Mesenchymal stem cell (in vitro differentiated cells and primary cell): ENCODE measurements around the gene CEP85L.

Experiments used
- DNase-seq: peaks from one replicate; pipeline ENCODE4 v3.0.0-alpha.2; 2013
- H2AFZ ChIP-seq: one replicate; pipeline ENCODE4 v1.6.1; 2013; ENCODE audit warnings: low read depth, mild to moderate bottlenecking, control low read depth, inconsistent platforms, low read length, moderate library complexity
- H2AK5ac ChIP-seq: 2 replicates; pipeline ENCODE4 v1.6.1; 2013; ENCODE audit warnings: low read length, moderate library complexity, mild to moderate bottlenecking, inconsistent platforms; ENCODE audit not compliant: severe bottlenecking
- H2BK120ac ChIP-seq: one replicate; pipeline ENCODE4 v1.6.1; 2013; ENCODE audit warnings: low read depth, mild to moderate bottlenecking, inconsistent platforms, low read length, moderate library complexity
- H2BK12ac ChIP-seq, 2 experiments: one replicate each; pipeline ENCODE4 v1.6.1; 2013; ENCODE audit warnings: inconsistent platforms in 2 of 2, low read length in 2 of 2, mild to moderate bottlenecking in 2 of 2, moderate library complexity in 2 of 2, control low read depth in 1 of 2
- H2BK15ac ChIP-seq: one replicate; pipeline ENCODE4 v1.6.1; 2013; ENCODE audit warnings: mild to moderate bottlenecking, low read depth, inconsistent platforms; ENCODE audit not compliant: poor library complexity, severe bottlenecking
- H2BK5ac ChIP-seq: 2 replicates; pipeline ENCODE4 v1.6.1; 2013; ENCODE audit warnings: low read depth, mild to moderate bottlenecking, low read length, control low read depth, inconsistent platforms; ENCODE audit not compliant: poor library complexity, severe bottlenecking
- H3K14ac ChIP-seq, 2 experiments: one replicate each; pipeline ENCODE4 v1.6.1; 2013; ENCODE audit warnings: inconsistent platforms in 2 of 2, low read length in 2 of 2, control low read depth in 1 of 2, mild to moderate bottlenecking in 1 of 2, moderate library complexity in 1 of 2
- H3K18ac ChIP-seq, 2 experiments: one replicate each; pipeline ENCODE4 v1.6.1; 2013; ENCODE audit warnings: inconsistent platforms in 2 of 2, low read length in 2 of 2, control low read depth in 1 of 2, low read depth in 1 of 2, mild to moderate bottlenecking in 1 of 2
- H3K23ac ChIP-seq, 2 experiments: one replicate each; pipeline ENCODE4 v1.6.1; 2013; ENCODE audit warnings: inconsistent platforms in 2 of 2, low read length in 2 of 2, mild to moderate bottlenecking in 2 of 2, moderate library complexity in 2 of 2, control low read depth in 1 of 2
- H3K27ac ChIP-seq: 2 replicates; pipeline ENCODE4 v1.5.1; 2013; ENCODE audit warnings: mild to moderate bottlenecking, moderate library complexity, low read length, control low read depth, inconsistent platforms; ENCODE audit not compliant: poor library complexity, severe bottlenecking
- H3K27me3 ChIP-seq, 2 experiments: 2 replicates each; pipeline versions ENCODE4 v1.6.1 to v1.7.0; 2013; ENCODE audit warnings: low read length in 2 of 2, mild to moderate bottlenecking in 2 of 2, moderate library complexity in 2 of 2, control low read depth in 1 of 2, inconsistent platforms in 1 of 2; ENCODE audit not compliant: control insufficient read depth in 1 of 2, insufficient read depth in 1 of 2
- H3K36me3 ChIP-seq, 2 experiments: 2 replicates each; pipeline versions ENCODE4 v1.6.1 to v1.7.0; 2013; ENCODE audit warnings: low read length in 2 of 2, control low read depth in 1 of 2, inconsistent platforms in 1 of 2, low read depth in 1 of 2, mild to moderate bottlenecking in 1 of 2; ENCODE audit not compliant: insufficient read depth in 2 of 2, control insufficient read depth in 1 of 2
- H3K4ac ChIP-seq, 2 experiments: one replicate each; pipeline ENCODE4 v1.6.1; 2013; ENCODE audit warnings: inconsistent platforms in 2 of 2, low read length in 2 of 2, mild to moderate bottlenecking in 2 of 2, moderate library complexity in 2 of 2, control low read depth in 1 of 2, low read depth in 1 of 2
- H3K4me1 ChIP-seq: 2 replicates; pipeline ENCODE4 v1.6.1; 2013; ENCODE audit warnings: low read depth, low read length, control low read depth; ENCODE audit not compliant: control insufficient read depth, insufficient read depth
- H3K4me2 ChIP-seq: 2 replicates; pipeline ENCODE4 v1.6.1; 2013; ENCODE audit warnings: low read length, mild to moderate bottlenecking, inconsistent platforms; ENCODE audit not compliant: poor library complexity, severe bottlenecking
- H3K4me3 ChIP-seq, 2 experiments: 2 replicates each; pipeline versions ENCODE4 v1.5.1 to v1.7.0; 2013; ENCODE audit warnings: low read length in 2 of 2, mild to moderate bottlenecking in 2 of 2, control low read depth in 1 of 2, low read depth in 1 of 2; ENCODE audit not compliant: insufficient read depth in 1 of 2
- H3K79me1 ChIP-seq: replicated peaks from 2 replicates; pipeline ENCODE4 v1.6.1; 2013; ENCODE audit warnings: mild to moderate bottlenecking, control low read depth, low read length, inconsistent platforms; ENCODE audit not compliant: poor library complexity, severe bottlenecking
- H3K9ac ChIP-seq: 2 replicates; pipeline ENCODE4 v1.7.0; 2013; ENCODE audit warnings: mild to moderate bottlenecking, low read length, moderate library complexity
- H3K9me3 ChIP-seq: 2 replicates; pipeline ENCODE4 v1.7.0; 2013; ENCODE audit warnings: mild to moderate bottlenecking, low read length; ENCODE audit not compliant: control insufficient read depth
- H4K8ac ChIP-seq: one replicate; pipeline ENCODE4 v1.6.1; 2013; ENCODE audit warnings: inconsistent platforms, mild to moderate bottlenecking, low read length, moderate library complexity
- H4K91ac ChIP-seq: one replicate; pipeline ENCODE4 v1.6.1; 2013; ENCODE audit warnings: mild to moderate bottlenecking, low read length, inconsistent platforms
- WGBS: methylation state at CpG from one replicate; pipeline ENCODE4 v1.1.7; 2013; ENCODE audit warnings: mixed read lengths; 5-methylcytosine and 5-hydroxymethylcytosine counted together

Gene CEP85L

GRCh38 chr6:118511930-118512715 is 139.3 kb downstream of the CEP85L start:
- Histone ChIP-seq H3K9ac (no peak overlapping the region), H4K91ac (no peak overlapping the region), H3K27ac (no peak overlapping the region), H3K9me3 (no peaks in the 10 kb centered on the region), H3K36me3 (peaks cover 0 to 6% of the 10 kb centered on the region in 2 experiments), H3K14ac (no peak overlapping the region), H2BK120ac (no peak overlapping the region), H3K79me1 (peaks cover 8% of the 10 kb centered on the region), H4K8ac (no peak overlapping the region), H3K4me2 (no peak overlapping the region), H2BK5ac (no peak overlapping the region), H3K4me3 (no peak overlapping the region), H3K27me3 (no peaks in the 10 kb centered on the region), H3K4me1 (no peaks in the 10 kb centered on the region), H2BK15ac (no peak overlapping the region), H2BK12ac (no peak overlapping the region), H3K18ac (peak overlapping the region in 1 of 2 experiments; percentile 43), H2AFZ (no peak overlapping the region), H2AK5ac (no peak overlapping the region), H3K4ac (peak overlapping the region in 1 of 2 experiments; percentile 75), H3K23ac (no peak overlapping the region)
- 94% methylated on average over 4 of the region's 4 CpGs for WGBS
- no peak for DNase-seq

GRCh38 chr6:118509009-118509617 is 142.3 kb downstream of the CEP85L start:
- no peak overlapping the region for H2BK5ac ChIP-seq
- H3K23ac ChIP-seq = no peak overlapping the region
- H3K18ac ChIP-seq = no peak overlapping the region
- H3K4me3 ChIP-seq = no peak overlapping the region
- peaks cover 0 to 14% of the 10 kb centered on the region in 2 experiments for H3K36me3 ChIP-seq
- no peaks in the 10 kb centered on the region for H3K27me3 ChIP-seq
- H3K4me1 ChIP-seq = no peaks in the 10 kb centered on the region
- WGBS = 7% methylated on average over 1 of the region's 3 CpGs
- no peak overlapping the region for H2BK12ac ChIP-seq
- no peak overlapping the region for H2BK120ac ChIP-seq
- no peak overlapping the region for H3K27ac ChIP-seq
- no peak overlapping the region for H3K9ac ChIP-seq
- no peaks in the 10 kb centered on the region for H3K9me3 ChIP-seq
- DNase-seq = peak; percentile 37
- H2AK5ac ChIP-seq = no peak overlapping the region
- no peak overlapping the region for H2BK15ac ChIP-seq
- no peak overlapping the region for H3K4ac ChIP-seq
- H3K14ac ChIP-seq = no peak overlapping the region
- H4K8ac ChIP-seq = no peak overlapping the region
- no peak overlapping the region for H4K91ac ChIP-seq
- H2AFZ ChIP-seq = no peak overlapping the region
- H3K79me1 ChIP-seq = peaks cover 9% of the 10 kb centered on the region
- H3K4me2 ChIP-seq = no peak overlapping the region

- Histone ChIP-seq H2BK15ac (no peak overlapping the region), H3K14ac (no peak overlapping the region), H2BK12ac (no peak overlapping the region), H3K36me3 (peaks cover 0 to 17% of the 10 kb centered on the region in 2 experiments), H2AK5ac (no peak overlapping the region), H3K4me1 (no peaks in the 10 kb centered on the region), H2BK120ac (no peak overlapping the region), H4K8ac (no peak overlapping the region), H3K4me3 (no peak overlapping the region), H3K9ac (no peak overlapping the region), H4K91ac (no peak overlapping the region), H3K27me3 (no peaks in the 10 kb centered on the region), H3K9me3 (no peaks in the 10 kb centered on the region), H3K18ac (no peak overlapping the region), H3K4ac (no peak overlapping the region), H3K27ac (no peak overlapping the region), H3K4me2 (no peak overlapping the region), H3K23ac (no peak overlapping the region), H2BK5ac (no peak overlapping the region), H3K79me1 (peaks cover 9% of the 10 kb centered on the region), H2AFZ (no peak overlapping the region)
- no peak for DNase-seq
- 86% methylated on average over 1 of the region's 1 CpG for WGBS
These were observed 143.8 kb downstream of the CEP85L start for GRCh38 chr6:118507636-118508035.

- Histone ChIP-seq H2BK15ac (no peak overlapping the region), H3K79me1 (peaks cover 8% of the 10 kb centered on the region), H3K9ac (no peak overlapping the region), H3K4me1 (peaks cover under 1% of the 10 kb centered on the region), H3K4me2 (no peak overlapping the region), H3K4ac (no peak overlapping the region), H2AK5ac (no peak overlapping the region), H3K23ac (peak overlapping the region in 1 of 2 experiments; percentile 59), H2BK120ac (no peak overlapping the region), H3K27me3 (no peaks in the 10 kb centered on the region), H4K8ac (no peak overlapping the region), H2BK12ac (no peak overlapping the region), H3K9me3 (no peaks in the 10 kb centered on the region), H3K4me3 (no peak overlapping the region), H4K91ac (no peak overlapping the region), H3K27ac (no peak overlapping the region), H3K36me3 (peaks cover 2 to 30% of the 10 kb centered on the region in 2 experiments), H3K18ac (peak overlapping the region in 1 of 2 experiments; percentile 11), H2BK5ac (no peak overlapping the region), H3K14ac (no peak overlapping the region), H2AFZ (no peak overlapping the region)
- 98% methylated on average over 5 of the region's 5 CpGs for WGBS
- DNase-seq = no peak
These were observed 145.2 kb downstream of the CEP85L start for GRCh38 chr6:118506071-118506638.
